HG02943 (cell line): Measurements from ENCODE around the gene PARD6G.
"Not testable (repeated sequence)": the region's sequence is repeated elsewhere in the genome, so short reads cannot be mapped to it uniquely, and the experiment has no call there.

Experiments
- ATAC-seq: cut with Tn5 transposase; IDR thresholded peaks from one replicate; pipeline ENCODE4 v1.9.1; 2021; ENCODE audit warnings: mild to moderate bottlenecking, low read depth, moderate library complexity; ENCODE audit not compliant: unreplicated experiment

The PARD6G gene

GRCh38 chr18:80176334-80177073 lies 70.8 kb downstream of the PARD6G start:
- ATAC-seq: no peak

GRCh38 chr18:80175451-80176204 lies 71.7 kb downstream of the PARD6G start:
- ATAC-seq: no peak

GRCh38 chr18:80173060-80173459 lies 74.3 kb downstream of the PARD6G start:
- ATAC-seq: no peak

GRCh38 chr18:80172056-80172455 lies 75.3 kb downstream of the PARD6G start:
- no peak for ATAC-seq

- ATAC-seq: no peak
These were observed 76.1 kb downstream of the PARD6G start for GRCh38 chr18:80171054-80171872.

GRCh38 chr18:80170395-80171053 lies 76.8 kb downstream of the PARD6G start:
- ATAC-seq: no peak

- ATAC-seq: no peak
These were observed 77.7 kb downstream of the PARD6G start for GRCh38 chr18:80169607-80170006.

- ATAC-seq: no peak
These were observed 78.3 kb downstream of the PARD6G start for GRCh38 chr18:80168982-80169381.

GRCh38 chr18:80168346-80168745 lies 79.0 kb downstream of the PARD6G start:
- ATAC-seq: no peak

GRCh38 chr18:80167931-80168330 lies 79.4 kb downstream of the PARD6G start:
- ATAC-seq: no peak

GRCh38 chr18:80167331-80167730 lies 80.0 kb downstream of the PARD6G start:
- no peak for ATAC-seq

GRCh38 chr18:80166725-80167124 lies 80.6 kb downstream of the PARD6G start:
- no peak for ATAC-seq

GRCh38 chr18:80166240-80166639 lies 81.1 kb downstream of the PARD6G start:
- ATAC-seq: no peak

GRCh38 chr18:80164727-80165355 lies 82.5 kb downstream of the PARD6G start:
- ATAC-seq: not testable (repeated sequence)

- no peak for ATAC-seq
These were observed 84.1 kb downstream of the PARD6G start for GRCh38 chr18:80163183-80163582.

GRCh38 chr18:80161781-80162417 lies 85.4 kb downstream of the PARD6G start:
- no peak for ATAC-seq

GRCh38 chr18:80159713-80160636 lies 87.3 kb downstream of the PARD6G start:
- ATAC-seq: no peak

- no peak for ATAC-seq
These were observed 88.9 kb downstream of the PARD6G start for GRCh38 chr18:80158365-80158764.
